Endothelial cell of umbilical vein (primary cell): Measurements from ENCODE around the gene PPAN.

Source experiments
- EZH2 ChIP-seq: IDR thresholded peaks from 2 replicates; pipeline ENCODE4 v1.6.1; 2012; ENCODE audit warnings: borderline replicate concordance, low read depth, mild to moderate bottlenecking, moderate library complexity, low read length, inconsistent platforms; ENCODE audit not compliant: severe bottlenecking
- FOS ChIP-seq: IDR thresholded peaks from 2 replicates; pipeline ENCODE4 v1.6.1; 2011; ENCODE audit warnings: mild to moderate bottlenecking, low read length, moderate library complexity, borderline replicate concordance; ENCODE audit not compliant: insufficient read depth
- GATA2 ChIP-seq: IDR thresholded peaks from 2 replicates; pipeline ENCODE4 v1.7.0; 2011; ENCODE audit warnings: low read depth, mild to moderate bottlenecking, moderate library complexity, mixed read lengths, low read length; ENCODE audit not compliant: insufficient read length, insufficient read depth
- JUN ChIP-seq: IDR thresholded peaks from 2 replicates; pipeline ENCODE4 v1.6.1; 2011; ENCODE audit warnings: borderline replicate concordance, low read depth; ENCODE audit not compliant: insufficient read length, insufficient read depth
- MYC ChIP-seq: IDR thresholded peaks from one replicate; pipeline ENCODE4 v1.6.1; 2011; ENCODE audit warnings: mild to moderate bottlenecking, low read depth, low read length
- POLR2A ChIP-seq: IDR thresholded peaks from 2 replicates; pipeline ENCODE4 v1.6.1; 2012; ENCODE audit warnings: low read depth, mild to moderate bottlenecking, control low read depth, low read length
- POLR2AphosphoS5 ChIP-seq: IDR thresholded peaks from 2 replicates; pipeline ENCODE4 v1.6.1; 2012; ENCODE audit warnings: low read depth, mild to moderate bottlenecking, control low read depth, low read length, moderate library complexity; ENCODE audit not compliant: insufficient read depth
- TF ChIP-seq, protein P1 (sequence below), 2 donors: IDR thresholded peaks; 1 replicate in 1 of 2; 2 replicates in 1 of 2; pipeline ENCODE4 v1.5.1; 2011; ENCODE audit warnings: low read length in 2 of 2, mild to moderate bottlenecking in 2 of 2, moderate library complexity in 2 of 2, control low read depth in 1 of 2, inconsistent platforms in 1 of 2, low read depth in 1 of 2; ENCODE audit not compliant: insufficient read depth in 1 of 2; ENCODE audit errors: extremely low read depth in 1 of 2

DNA sequence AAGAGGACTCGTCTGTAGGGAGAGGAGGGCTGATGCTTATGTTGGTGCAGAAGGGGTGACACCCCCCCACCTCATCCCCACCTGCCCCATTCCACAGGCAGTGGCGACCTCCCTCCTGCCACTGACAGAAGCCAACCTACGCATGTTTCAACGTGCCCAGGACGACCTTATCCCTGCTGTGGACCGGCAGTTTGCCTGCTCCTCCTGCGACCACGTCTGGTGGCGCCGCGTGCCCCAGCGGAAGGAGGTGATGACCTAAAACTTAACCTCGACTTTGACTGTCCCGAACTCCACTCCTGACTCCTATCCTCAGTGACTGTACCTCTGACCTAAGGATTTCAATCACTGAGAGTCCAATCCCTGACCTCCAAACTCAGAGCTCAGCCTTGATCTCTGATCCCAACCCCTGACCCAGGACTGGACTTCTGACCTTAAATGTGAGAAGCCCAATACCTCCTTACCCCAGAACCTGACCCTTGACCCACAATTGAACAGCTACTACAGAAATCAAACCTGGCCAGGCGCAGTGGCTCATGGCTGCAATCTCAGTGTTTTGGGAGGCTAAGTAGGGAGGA, 16.3 kb upstream of the PPAN start:
- TF ChIP-seq, protein P1, sequence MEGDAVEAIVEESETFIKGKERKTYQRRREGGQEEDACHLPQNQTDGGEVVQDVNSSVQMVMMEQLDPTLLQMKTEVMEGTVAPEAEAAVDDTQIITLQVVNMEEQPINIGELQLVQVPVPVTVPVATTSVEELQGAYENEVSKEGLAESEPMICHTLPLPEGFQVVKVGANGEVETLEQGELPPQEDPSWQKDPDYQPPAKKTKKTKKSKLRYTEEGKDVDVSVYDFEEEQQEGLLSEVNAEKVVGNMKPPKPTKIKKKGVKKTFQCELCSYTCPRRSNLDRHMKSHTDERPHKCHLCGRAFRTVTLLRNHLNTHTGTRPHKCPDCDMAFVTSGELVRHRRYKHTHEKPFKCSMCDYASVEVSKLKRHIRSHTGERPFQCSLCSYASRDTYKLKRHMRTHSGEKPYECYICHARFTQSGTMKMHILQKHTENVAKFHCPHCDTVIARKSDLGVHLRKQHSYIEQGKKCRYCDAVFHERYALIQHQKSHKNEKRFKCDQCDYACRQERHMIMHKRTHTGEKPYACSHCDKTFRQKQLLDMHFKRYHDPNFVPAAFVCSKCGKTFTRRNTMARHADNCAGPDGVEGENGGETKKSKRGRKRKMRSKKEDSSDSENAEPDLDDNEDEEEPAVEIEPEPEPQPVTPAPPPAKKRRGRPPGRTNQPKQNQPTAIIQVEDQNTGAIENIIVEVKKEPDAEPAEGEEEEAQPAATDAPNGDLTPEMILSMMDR (IDR thresholded peaks at IDR 0.05; ENCODE audit: extremely low read depth in 1 of 2, insufficient read depth in 1 of 2, low read depth in 1 of 2, low read length in 2 of 2), result no peak
- TF ChIP-seq EZH2 (no peak), JUN (no peak), POLR2A (no peak), MYC (no peak), FOS (no peak), GATA2 (no peak), POLR2AphosphoS5 (no peak)
